OCI-LY7 (cell line): ENCODE data around the gene KCNK4.

Source experiments
- EZH2phosphoT487 ChIP-seq: fragments of 200-600 bp; sonication (generic); IDR thresholded peaks from 2 replicates; pipeline ENCODE4 v1.6.1; 2018; ENCODE audit warnings: low read depth, borderline replicate concordance, mild to moderate bottlenecking, mixed run types, antibody characterized with exemption, low read length, moderate library complexity, mixed read lengths
- TF ChIP-seq, protein P1 (sequence below): fragments of 200-600 bp; sonication (generic); conservative IDR thresholded peaks from 2 replicates; pipeline ENCODE4 v1.5.1; 2014; ENCODE audit warnings: mild to moderate bottlenecking, antibody characterized with exemption, low read length, moderate library complexity, mixed read lengths

DNA sequence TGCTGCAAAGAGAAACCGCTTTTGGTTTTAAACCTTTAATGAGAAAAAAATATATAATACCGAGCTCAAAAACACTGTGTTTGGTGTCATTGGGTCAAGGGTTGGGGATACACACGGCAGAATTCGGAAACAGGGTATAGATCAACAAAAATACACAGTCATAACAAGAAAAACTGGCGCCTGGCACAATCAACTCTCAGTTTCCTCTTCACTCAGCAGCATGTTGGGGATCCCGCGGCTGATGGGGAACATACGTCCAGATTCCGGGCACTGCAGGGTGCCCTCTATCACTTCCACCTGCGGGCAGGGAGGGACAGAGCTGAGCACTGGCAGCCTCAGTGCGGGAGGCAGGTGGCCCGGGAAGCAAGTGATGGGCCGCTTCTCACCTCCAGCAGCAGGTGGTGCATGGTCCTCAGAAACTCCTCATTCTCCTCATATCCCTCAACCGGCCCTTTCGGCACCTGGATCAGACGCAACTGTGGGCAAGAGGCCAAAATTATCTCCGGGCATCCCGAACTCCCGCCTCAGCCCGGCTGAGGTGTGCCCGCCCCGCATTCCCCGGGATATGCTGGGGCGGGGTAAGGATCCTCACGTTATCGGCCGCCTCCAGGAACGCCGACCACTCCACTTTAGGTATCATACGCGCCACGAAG lies 25.7 kb downstream of the KCNK4 start:
- TF ChIP-seq, protein P1, sequence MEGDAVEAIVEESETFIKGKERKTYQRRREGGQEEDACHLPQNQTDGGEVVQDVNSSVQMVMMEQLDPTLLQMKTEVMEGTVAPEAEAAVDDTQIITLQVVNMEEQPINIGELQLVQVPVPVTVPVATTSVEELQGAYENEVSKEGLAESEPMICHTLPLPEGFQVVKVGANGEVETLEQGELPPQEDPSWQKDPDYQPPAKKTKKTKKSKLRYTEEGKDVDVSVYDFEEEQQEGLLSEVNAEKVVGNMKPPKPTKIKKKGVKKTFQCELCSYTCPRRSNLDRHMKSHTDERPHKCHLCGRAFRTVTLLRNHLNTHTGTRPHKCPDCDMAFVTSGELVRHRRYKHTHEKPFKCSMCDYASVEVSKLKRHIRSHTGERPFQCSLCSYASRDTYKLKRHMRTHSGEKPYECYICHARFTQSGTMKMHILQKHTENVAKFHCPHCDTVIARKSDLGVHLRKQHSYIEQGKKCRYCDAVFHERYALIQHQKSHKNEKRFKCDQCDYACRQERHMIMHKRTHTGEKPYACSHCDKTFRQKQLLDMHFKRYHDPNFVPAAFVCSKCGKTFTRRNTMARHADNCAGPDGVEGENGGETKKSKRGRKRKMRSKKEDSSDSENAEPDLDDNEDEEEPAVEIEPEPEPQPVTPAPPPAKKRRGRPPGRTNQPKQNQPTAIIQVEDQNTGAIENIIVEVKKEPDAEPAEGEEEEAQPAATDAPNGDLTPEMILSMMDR, result peak; percentile 60
- TF ChIP-seq EZH2phosphoT487, result no peak
